HepG2 (cell line): Measurements from ENCODE around the gene SEPTIN12. TPM values are rescaled to one million over a fixed set of nuclear protein-coding genes. Genes with fewer than 3 reads are reported as not detected.

Experiments
- DMAP1 ChIP-seq: IDR thresholded peaks from 2 replicates; pipeline ENCODE4 v1.6.1; 2016
- HOXA3 ChIP-seq: sonication (generic); formaldehyde crosslinking; IDR thresholded peaks from 2 replicates; pipeline ENCODE4 v1.5.0; 2020; ENCODE audit warnings: missing genetic modification reagents
- PCBP1 ChIP-seq: fragments of 200-400 bp; formaldehyde crosslinking; IDR thresholded peaks from 2 replicates; pipeline ENCODE4 v1.6.1; 2017; ENCODE audit warnings: mild to moderate bottlenecking, low read depth, low read length, borderline replicate concordance
- PRMT3 ChIP-seq: sonication (generic); formaldehyde crosslinking; IDR thresholded peaks from 2 replicates; pipeline ENCODE4 v1.8.1; 2022; ENCODE audit warnings: low read depth, mild to moderate bottlenecking, moderate library complexity, missing genetic modification reagents, borderline replicate concordance
- SP2 ChIP-seq: sonication (generic); formaldehyde crosslinking; IDR thresholded peaks from 2 replicates; pipeline ENCODE4 v1.5.1; 2020; ENCODE audit warnings: mild to moderate bottlenecking, missing genetic modification reagents
- TEAD3 ChIP-seq: optimal IDR thresholded peaks from 2 replicates; pipeline ENCODE3; 2016; ENCODE audit warnings: borderline replicate concordance
- YEATS4 ChIP-seq: sonication (generic); formaldehyde crosslinking; IDR thresholded peaks from 2 replicates; pipeline ENCODE4 v1.4.0; 2020; ENCODE audit warnings: missing genetic modification reagents, borderline replicate concordance
- polyA plus RNA-seq, 8 experiments: library from polyadenylated mRNA; depleted of rRNA in 3 of 8; stranded (reverse) in 7 of 8; unstranded in 1 of 8; fragments of >200 nt; fragmentation: Illumina TruSeq in 4 of 8; extraction: Trizol in 4 of 8; gene quantifications; 2 replicates each; pipeline versions ENCODE4 v1.2.1 to v1.2.3, GENCODE V29; 2011 to 2016; ENCODE audit warnings: low read depth in 4 of 8, missing spikeins in 1 of 8, mixed read lengths in 1 of 8; ENCODE audit not compliant: insufficient read depth in 1 of 8
- total RNA-seq, 5 experiments: library from RNA; depleted of rRNA; stranded (reverse); fragments of >200 nt; fragmentation: Illumina TruSeq; extraction: Trizol; gene quantifications; 2 replicates each; pipeline ENCODE4 v1.2.3, GENCODE V29; 2016; ENCODE audit warnings: low read depth in 1 of 5
- TF ChIP-seq, protein P1 (sequence below): sonication (generic); formaldehyde crosslinking; IDR thresholded peaks from 2 replicates; pipeline ENCODE4; 2020; ENCODE audit warnings: missing genetic modification reagents, mild to moderate bottlenecking, borderline replicate concordance
- TF ChIP-seq, protein P2 (sequence below): sonication (generic); formaldehyde crosslinking; IDR thresholded peaks from 2 replicates; pipeline ENCODE4 v1.8.1; 2023; ENCODE audit warnings: mild to moderate bottlenecking, missing genetic modification reagents, borderline replicate concordance
- TF ChIP-seq, protein P3 (sequence below): sonication (generic); formaldehyde crosslinking; IDR thresholded peaks from 2 replicates; pipeline ENCODE4 v1.5.1; 2020; ENCODE audit warnings: missing genetic modification reagents, mild to moderate bottlenecking, borderline replicate concordance
- TF ChIP-seq, protein P4 (sequence below): sonication (generic); formaldehyde crosslinking; IDR thresholded peaks from 2 replicates; pipeline ENCODE4 v1.8.1; 2022; ENCODE audit warnings: low read depth, mild to moderate bottlenecking, missing genetic modification reagents

Gene SEPTIN12
- total and polyA plus RNA-seq, 2 of the 13 experiments (the other 11 are each of a cell fraction or from before 2014, with no cell fraction given): 0.22 TPM; not detected in 1

DNA sequence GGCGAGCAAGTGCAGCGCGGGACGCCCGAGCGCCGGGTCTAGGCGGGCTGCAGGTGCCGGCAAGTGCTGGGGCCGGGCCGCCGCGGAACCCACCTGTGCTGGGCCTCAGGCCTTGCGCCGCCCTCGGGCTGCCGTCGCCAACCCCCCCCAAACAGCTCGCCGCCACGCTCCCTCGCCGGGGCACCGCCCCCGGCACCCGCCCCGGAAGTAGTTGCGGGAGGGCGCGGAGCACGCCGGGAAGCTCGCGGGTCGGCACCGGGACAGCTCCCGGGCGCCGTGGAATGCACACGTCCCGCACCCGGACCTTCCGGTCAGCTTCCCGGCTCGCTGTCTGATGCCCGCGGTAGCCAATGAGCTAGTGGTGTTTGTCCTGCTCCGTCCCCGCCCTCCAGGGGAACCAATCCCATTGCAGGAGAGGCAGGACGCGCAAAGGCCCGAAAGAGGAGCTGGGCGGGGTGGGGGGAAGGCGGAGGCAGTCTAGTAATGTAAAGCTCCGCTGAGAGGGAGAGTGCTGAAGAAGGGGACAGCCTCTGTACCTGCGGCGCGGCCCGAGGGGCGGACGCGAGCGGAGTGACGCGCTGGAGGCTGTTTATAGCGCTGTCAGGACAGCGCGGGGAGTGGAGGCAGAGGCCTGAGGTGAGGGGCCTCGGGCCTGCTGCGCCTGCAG, 53.9 kb downstream of the SEPTIN12 start, which contains the start of the genes ANKS3 and DNAAF8 (continued):
- TF ChIP-seq YEATS4 (CRISPR knock-in tag) (peak; percentile 96), HOXA3 (CRISPR knock-in tag) (peak; percentile 91), PCBP1 (0 out of 2 replicates have a peak, but pooled peaks have one; percentile 51), DMAP1 (peak; percentile 73), SP2 (CRISPR knock-in tag) (peak; percentile 91), TEAD3 (peak; percentile 98), PRMT3 (CRISPR knock-in tag) (no peak; the same call in 1 of the 2 replicates)
- TF ChIP-seq, protein P1, sequence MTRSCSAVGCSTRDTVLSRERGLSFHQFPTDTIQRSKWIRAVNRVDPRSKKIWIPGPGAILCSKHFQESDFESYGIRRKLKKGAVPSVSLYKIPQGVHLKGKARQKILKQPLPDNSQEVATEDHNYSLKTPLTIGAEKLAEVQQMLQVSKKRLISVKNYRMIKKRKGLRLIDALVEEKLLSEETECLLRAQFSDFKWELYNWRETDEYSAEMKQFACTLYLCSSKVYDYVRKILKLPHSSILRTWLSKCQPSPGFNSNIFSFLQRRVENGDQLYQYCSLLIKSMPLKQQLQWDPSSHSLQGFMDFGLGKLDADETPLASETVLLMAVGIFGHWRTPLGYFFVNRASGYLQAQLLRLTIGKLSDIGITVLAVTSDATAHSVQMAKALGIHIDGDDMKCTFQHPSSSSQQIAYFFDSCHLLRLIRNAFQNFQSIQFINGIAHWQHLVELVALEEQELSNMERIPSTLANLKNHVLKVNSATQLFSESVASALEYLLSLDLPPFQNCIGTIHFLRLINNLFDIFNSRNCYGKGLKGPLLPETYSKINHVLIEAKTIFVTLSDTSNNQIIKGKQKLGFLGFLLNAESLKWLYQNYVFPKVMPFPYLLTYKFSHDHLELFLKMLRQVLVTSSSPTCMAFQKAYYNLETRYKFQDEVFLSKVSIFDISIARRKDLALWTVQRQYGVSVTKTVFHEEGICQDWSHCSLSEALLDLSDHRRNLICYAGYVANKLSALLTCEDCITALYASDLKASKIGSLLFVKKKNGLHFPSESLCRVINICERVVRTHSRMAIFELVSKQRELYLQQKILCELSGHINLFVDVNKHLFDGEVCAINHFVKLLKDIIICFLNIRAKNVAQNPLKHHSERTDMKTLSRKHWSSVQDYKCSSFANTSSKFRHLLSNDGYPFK (CRISPR knock-in tag): peak; percentile 59; the same call in 1 of the 2 replicates
- TF ChIP-seq, protein P2, sequence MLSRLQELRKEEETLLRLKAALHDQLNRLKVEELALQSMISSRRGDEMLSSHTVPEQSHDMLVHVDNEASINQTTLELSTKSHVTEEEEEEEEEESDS (CRISPR knock-in tag): no peak
- TF ChIP-seq, protein P3, sequence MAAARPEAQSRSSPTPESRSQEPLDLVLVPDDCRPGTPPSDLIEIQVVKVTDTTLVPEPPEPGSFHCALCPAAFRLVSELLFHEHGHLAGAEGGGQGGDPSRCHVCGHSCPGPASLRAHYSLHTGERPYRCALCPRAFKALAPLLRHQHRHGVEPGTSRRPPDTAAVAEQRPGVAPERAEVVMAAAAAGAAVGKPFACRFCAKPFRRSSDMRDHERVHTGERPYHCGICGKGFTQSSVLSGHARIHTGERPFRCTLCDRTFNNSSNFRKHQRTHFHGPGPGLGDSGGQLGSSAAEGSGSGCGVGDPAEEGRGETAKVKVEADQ (CRISPR knock-in tag): peak; percentile 85; the same call in 1 of the 2 replicates
- TF ChIP-seq, protein P4, sequence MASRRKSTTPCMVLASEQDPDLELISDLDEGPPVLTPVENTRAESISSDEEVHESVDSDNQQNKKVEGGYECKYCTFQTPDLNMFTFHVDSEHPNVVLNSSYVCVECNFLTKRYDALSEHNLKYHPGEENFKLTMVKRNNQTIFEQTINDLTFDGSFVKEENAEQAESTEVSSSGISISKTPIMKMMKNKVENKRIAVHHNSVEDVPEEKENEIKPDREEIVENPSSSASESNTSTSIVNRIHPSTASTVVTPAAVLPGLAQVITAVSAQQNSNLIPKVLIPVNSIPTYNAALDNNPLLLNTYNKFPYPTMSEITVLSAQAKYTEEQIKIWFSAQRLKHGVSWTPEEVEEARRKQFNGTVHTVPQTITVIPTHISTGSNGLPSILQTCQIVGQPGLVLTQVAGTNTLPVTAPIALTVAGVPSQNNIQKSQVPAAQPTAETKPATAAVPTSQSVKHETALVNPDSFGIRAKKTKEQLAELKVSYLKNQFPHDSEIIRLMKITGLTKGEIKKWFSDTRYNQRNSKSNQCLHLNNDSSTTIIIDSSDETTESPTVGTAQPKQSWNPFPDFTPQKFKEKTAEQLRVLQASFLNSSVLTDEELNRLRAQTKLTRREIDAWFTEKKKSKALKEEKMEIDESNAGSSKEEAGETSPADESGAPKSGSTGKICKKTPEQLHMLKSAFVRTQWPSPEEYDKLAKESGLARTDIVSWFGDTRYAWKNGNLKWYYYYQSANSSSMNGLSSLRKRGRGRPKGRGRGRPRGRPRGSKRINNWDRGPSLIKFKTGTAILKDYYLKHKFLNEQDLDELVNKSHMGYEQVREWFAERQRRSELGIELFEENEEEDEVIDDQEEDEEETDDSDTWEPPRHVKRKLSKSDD (CRISPR knock-in tag): peak; percentile 73
